IMR-90 (cell line): ENCODE data around the gene TRNAU1AP. TPM values are rescaled to one million over a fixed set of nuclear protein-coding genes. Genes with fewer than 3 reads are reported as not detected.

Experiments used
- ATAC-seq: fragments of 200-7000 bp; cut with Tn5 transposase; 2 replicates; pipeline ENCODE4 v1.9.1; 2020; ENCODE audit warnings: low read depth, mild to moderate bottlenecking, moderate library complexity
- BruUV-seq: library from RNA; stranded (reverse); fragments of 400-500 nt; replicated peaks from 2 replicates; lab custom pipeline; 2021; lab: Mats Ljungman, UMichigan
- CTCF ChIA-PET: fragments of 300-600 bp; formaldehyde crosslinking; extraction: SDS; loops from one replicate; lab custom pipeline; 2021; ENCODE audit warnings: antibody characterized with exemption; lab: Yijun Ruan, JAX
- POLR2A ChIA-PET: fragments of 300-600 bp; sonication (Branson Sonifier 250); formaldehyde crosslinking; loops from one replicate; lab custom pipeline; 2022; ENCODE audit warnings: antibody characterized with exemption; ENCODE audit not compliant: unreplicated experiment; lab: Charles Lee
- DNase-seq: peaks from one replicate; pipeline ENCODE4 v3.0.0; 2013
- H2AFZ ChIP-seq: replicated peaks from 2 replicates; pipeline ENCODE3; 2013; ENCODE audit warnings: low read length, mild to moderate bottlenecking; ENCODE audit not compliant: poor library complexity
- H2AK5ac ChIP-seq: 2 replicates; pipeline ENCODE4 v1.6.1; 2013; ENCODE audit warnings: low read depth, low read length, inconsistent platforms
- H2AK9ac ChIP-seq: replicated peaks from 2 replicates; pipeline ENCODE3; 2013; ENCODE audit warnings: mild to moderate bottlenecking, low read depth, low read length, moderate library complexity; ENCODE audit not compliant: poor library complexity
- H2BK120ac ChIP-seq: 2 replicates; pipeline ENCODE4 v1.6.1; 2013; ENCODE audit warnings: low read depth, low read length, inconsistent platforms
- H2BK15ac ChIP-seq: 3 replicates; pipeline ENCODE4 v1.6.1; 2013; ENCODE audit warnings: low read depth, low read length, inconsistent platforms
- H2BK20ac ChIP-seq: 2 replicates; pipeline ENCODE4 v1.6.1; 2013; ENCODE audit warnings: low read depth, mild to moderate bottlenecking, inconsistent platforms, low read length, moderate library complexity
- H2BK5ac ChIP-seq: 2 replicates; pipeline ENCODE4 v1.6.1; 2013; ENCODE audit warnings: mild to moderate bottlenecking, low read depth, low read length, inconsistent platforms; ENCODE audit not compliant: poor library complexity, severe bottlenecking
- H3K14ac ChIP-seq: replicated peaks from 2 replicates; pipeline ENCODE4 v1.6.1; 2013; ENCODE audit warnings: low read depth, low read length, inconsistent platforms
- H3K18ac ChIP-seq: 2 replicates; pipeline ENCODE4 v1.6.1; 2013; ENCODE audit warnings: low read depth, low read length, control low read depth
- H3K23ac ChIP-seq: 2 replicates; pipeline ENCODE4 v1.6.1; 2013; ENCODE audit warnings: low read depth, low read length, inconsistent platforms
- H3K27ac ChIP-seq: 2 replicates; pipeline ENCODE4 v1.5.1; 2013; ENCODE audit warnings: mild to moderate bottlenecking, control low read depth, low read length; ENCODE audit not compliant: insufficient read depth
- H3K27me3 ChIP-seq: 2 replicates; pipeline ENCODE4 v1.6.1; 2013; ENCODE audit warnings: low read length; ENCODE audit not compliant: control insufficient read depth, insufficient read depth
- H3K36me3 ChIP-seq: 2 replicates; pipeline ENCODE4 v1.6.1; 2013; ENCODE audit warnings: low read length, mixed read lengths; ENCODE audit not compliant: control insufficient read depth, insufficient read depth
- H3K4ac ChIP-seq: 2 replicates; pipeline ENCODE4 v1.6.1; 2013; ENCODE audit warnings: low read depth, low read length, inconsistent platforms
- H3K4me1 ChIP-seq: 2 replicates; pipeline ENCODE4 v1.6.1; 2013; ENCODE audit warnings: low read length, mixed read lengths; ENCODE audit not compliant: control insufficient read depth, insufficient read depth
- H3K4me2 ChIP-seq: 2 replicates; pipeline ENCODE4 v1.6.1; 2013; ENCODE audit warnings: low read depth, mild to moderate bottlenecking, control low read depth, low read length, moderate library complexity
- H3K4me3 ChIP-seq: 2 replicates; pipeline ENCODE4 v1.5.1; 2013; ENCODE audit warnings: low read depth, mild to moderate bottlenecking, control low read depth, low read length, moderate library complexity; ENCODE audit not compliant: insufficient read depth
- H3K56ac ChIP-seq: 2 replicates; pipeline ENCODE4 v1.6.1; 2013; ENCODE audit warnings: low read length, inconsistent platforms; ENCODE audit not compliant: insufficient read depth; ENCODE audit errors: extremely low read depth
- H3K79me1 ChIP-seq, 2 experiments: 2 replicates each; pipeline ENCODE4 v1.6.1; 2013; ENCODE audit warnings: low read length in 2 of 2, inconsistent platforms in 1 of 2, low read depth in 1 of 2
- H3K9ac ChIP-seq: 2 replicates; pipeline ENCODE4 v1.6.1; 2013; ENCODE audit warnings: low read depth, low read length, control low read depth
- H3K9me1 ChIP-seq: 2 replicates; pipeline ENCODE4 v1.6.1; 2013; ENCODE audit warnings: low read length, inconsistent platforms; ENCODE audit not compliant: insufficient read depth
- H3K9me3 ChIP-seq: 2 replicates; pipeline ENCODE4 v1.6.1; 2013; ENCODE audit warnings: low read length; ENCODE audit not compliant: control insufficient read depth, insufficient read depth
- H4K20me1 ChIP-seq: 2 replicates; pipeline ENCODE4 v1.6.1; 2013; ENCODE audit warnings: low read length, inconsistent platforms; ENCODE audit not compliant: insufficient read depth
- H4K5ac ChIP-seq: 2 replicates; pipeline ENCODE4 v1.6.1; 2013; ENCODE audit warnings: mild to moderate bottlenecking, low read depth, low read length, control low read depth
- H4K8ac ChIP-seq, 2 experiments: 2 replicates each; pipeline ENCODE4 v1.6.1; 2013; ENCODE audit warnings: low read depth in 2 of 2, low read length in 2 of 2, control low read depth in 1 of 2, inconsistent platforms in 1 of 2
- H4K91ac ChIP-seq: 2 replicates; pipeline ENCODE4 v1.6.1; 2013; ENCODE audit warnings: low read depth, low read length, inconsistent platforms; ENCODE audit not compliant: insufficient read depth
- BHLHE40 ChIP-seq: fragments of 150-350 bp; IDR thresholded peaks from 2 replicates; pipeline ENCODE4 v1.6.1; 2016; ENCODE audit warnings: mild to moderate bottlenecking, low read depth, low read length
- CEBPB ChIP-seq: IDR thresholded peaks from 2 replicates; pipeline ENCODE4 v1.6.1; 2012; ENCODE audit warnings: low read depth, low read length, improper control_type of control experiment
- RCOR1 ChIP-seq: IDR thresholded peaks from 2 replicates; pipeline ENCODE4 v1.6.1; 2012; ENCODE audit warnings: mild to moderate bottlenecking, low read length, improper control_type of control experiment; ENCODE audit not compliant: insufficient replicate concordance
- USF2 ChIP-seq: fragments of 150-350 bp; IDR thresholded peaks from 2 replicates; pipeline ENCODE4 v1.6.1; 2017; ENCODE audit warnings: mild to moderate bottlenecking, antibody characterized with exemption, low read length, low read depth
- WGBS, 2 experiments: methylation state at CpG; one replicate each; pipeline versions ENCODE4 v1.1.5 to v1.1.7; 2013; ENCODE audit warnings: missing lambda C conversion rate in 2 of 2; ENCODE audit not compliant: insufficient read length in 1 of 2; ENCODE audit errors: extremely low coverage in 2 of 2; 5-methylcytosine and 5-hydroxymethylcytosine counted together
- dilution Hi-C: fragments of 300-500 bp; cut with HindIII; formaldehyde crosslinking; loops from one replicate; pipeline ENCODE4 v1.14.3; 2018; ENCODE audit warnings: low sequenced_read_pairs; ENCODE audit not compliant: unreplicated experiment
- in situ Hi-C: fragments of 300-500 bp; cut with MboI; formaldehyde crosslinking; loops from 3 replicates; pipeline ENCODE4 v1.14.3; 2019; ENCODE audit warnings: low sequenced_read_pairs, inconsistent platforms, mixed read lengths
- intact Hi-C: fragments of 100-400 bp; cut with micrococcal nuclease; formaldehyde crosslinking; loops from 2 replicates; pipeline ENCODE4 v1.10.0; 2022
- polyA plus RNA-seq, 3 experiments: library from polyadenylated mRNA; depleted of rRNA; stranded (reverse); fragments of >200 nt; gene quantifications; 2 replicates each; pipeline ENCODE4 v1.2.3, GENCODE V29; 2012; ENCODE audit warnings: low replicate concordance in 1 of 3
- total RNA-seq: library from RNA; depleted of rRNA; stranded (reverse); fragments of >200 nt; gene quantifications from 2 replicates; pipeline ENCODE4 v1.2.3, GENCODE V29; 2012
- TF ChIP-seq, protein P1 (sequence below): fragments of 150-350 bp; IDR thresholded peaks from 2 replicates; pipeline ENCODE4 v1.6.1; 2016; ENCODE audit warnings: low read depth, mild to moderate bottlenecking, low read length, moderate library complexity, borderline replicate concordance

The TRNAU1AP gene
- total and polyA plus RNA-seq, 2 of the 4 experiments (the other 2 are of a cell fraction) = 23.3 to 23.8 TPM

- Histone ChIP-seq H4K5ac (no peak overlapping the region), H3K79me1 (peaks cover 0 to 3% of the 10 kb centered on the region in 2 experiments; a peak in 2 of 4 replicates), H3K9me3 (no peaks in the 10 kb centered on the region), H2AK5ac (no peak overlapping the region), H2BK120ac (no peak overlapping the region), H4K91ac (no peak overlapping the region), H2BK15ac (no peak overlapping the region), H3K9ac (no peak overlapping the region), H3K27ac (no peak overlapping the region), H2AK9ac (no peak overlapping the region), H3K4me1 (no peaks in the 10 kb centered on the region), H4K8ac (no peak overlapping the region), H3K4me2 (no peak overlapping the region), H2BK20ac (no peak overlapping the region), H3K36me3 (peaks cover 46% of the 10 kb centered on the region), H3K14ac (no peak overlapping the region), H2BK5ac (no peak overlapping the region), H3K56ac (no peak overlapping the region), H3K4ac (no peak overlapping the region), H3K4me3 (no peak overlapping the region), H3K9me1 (no peaks in the 10 kb centered on the region), H3K18ac (no peak overlapping the region), H2AFZ (no peak overlapping the region), H4K20me1 (no peaks in the 10 kb centered on the region), H3K23ac (no peak overlapping the region), H3K27me3 (no peaks in the 10 kb centered on the region)
- ChIA-PET POLR2A (no interaction called here), CTCF (no interaction called here)
- in situ Hi-C loops = no loop called here
- no peak for ATAC-seq
- TF ChIP-seq RCOR1 (no peak), CEBPB (no peak), USF2 (no peak), BHLHE40 (no peak)
- TF ChIP-seq, protein P1, sequence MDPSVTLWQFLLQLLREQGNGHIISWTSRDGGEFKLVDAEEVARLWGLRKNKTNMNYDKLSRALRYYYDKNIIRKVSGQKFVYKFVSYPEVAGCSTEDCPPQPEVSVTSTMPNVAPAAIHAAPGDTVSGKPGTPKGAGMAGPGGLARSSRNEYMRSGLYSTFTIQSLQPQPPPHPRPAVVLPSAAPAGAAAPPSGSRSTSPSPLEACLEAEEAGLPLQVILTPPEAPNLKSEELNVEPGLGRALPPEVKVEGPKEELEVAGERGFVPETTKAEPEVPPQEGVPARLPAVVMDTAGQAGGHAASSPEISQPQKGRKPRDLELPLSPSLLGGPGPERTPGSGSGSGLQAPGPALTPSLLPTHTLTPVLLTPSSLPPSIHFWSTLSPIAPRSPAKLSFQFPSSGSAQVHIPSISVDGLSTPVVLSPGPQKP = no peak
- no peak for DNase-seq
- no CpG with 5 or more reads among the region's 2 CpGs for WGBS, 2 experiments
- intact Hi-C loops = no loop called here
- dilution Hi-C loops = no loop called here
- BruUV-seq = no TSS peak
Observed at GRCh38 chr1:28566931-28567330, 14.0 kb downstream of the TRNAU1AP start.
